ENCODE results near the gene KIAA0513.
"Not testable (repeated sequence)": the region's sequence is repeated elsewhere in the genome, so short reads cannot be mapped to it uniquely, and the experiment has no call there.

KIAA0513 gene

GRCh38 chr16:85049706-85050305 is 22.2 kb downstream of the KIAA0513 start:
- no peaks in the 10 kb centered on the region for H3K36me3 ChIP-seq (ENCODE audit: insufficient read depth, low read length)
- peaks cover 4% of the 10 kb centered on the region for H3K79me2 ChIP-seq (ENCODE audit: control insufficient read depth, insufficient read depth, low read length, unreplicated experiment)
- no peak overlapping the region for H3K4me3 ChIP-seq (ENCODE audit: low read depth, low read length)
- H3K27me3 ChIP-seq (ENCODE audit: insufficient read depth, low read length): no peaks in the 10 kb centered on the region
- peaks cover 13% of the 10 kb centered on the region for H3K4me1 ChIP-seq (ENCODE audit: control insufficient read depth, insufficient read depth, low read length, unreplicated experiment)
- H2AFZ ChIP-seq (ENCODE audit: low read length, unreplicated experiment): no peak overlapping the region
- H3K27ac ChIP-seq (ENCODE audit: low read depth, low read length): no peak overlapping the region

GRCh38 chr16:85051067-85051581 is 23.5 kb downstream of the KIAA0513 start:
- Histone ChIP-seq H3K36me3 (ENCODE audit: insufficient read depth, low read length) (no peaks in the 10 kb centered on the region), H3K4me1 (ENCODE audit: control insufficient read depth, insufficient read depth, low read length, unreplicated experiment) (peaks cover 23% of the 10 kb centered on the region), H3K4me3 (ENCODE audit: low read depth, low read length) (peak overlapping the region; percentile 35; the same call in 1 of the 2 replicates)

GRCh38 chr16:85051683-85052082 is 24.1 kb downstream of the KIAA0513 start:
- Histone ChIP-seq H3K27ac (ENCODE audit: low read depth, low read length) (no peak overlapping the region; the same call in 1 of the 2 replicates), H3K27me3 (ENCODE audit: insufficient read depth, low read length) (no peaks in the 10 kb centered on the region), H3K79me2 (ENCODE audit: control insufficient read depth, insufficient read depth, low read length, unreplicated experiment) (peaks cover 4% of the 10 kb centered on the region), H3K36me3 (ENCODE audit: insufficient read depth, low read length) (no peaks in the 10 kb centered on the region), H3K4me3 (ENCODE audit: low read depth, low read length) (no peak overlapping the region), H2AFZ (ENCODE audit: low read length, unreplicated experiment) (no peak overlapping the region), H3K4me1 (ENCODE audit: control insufficient read depth, insufficient read depth, low read length, unreplicated experiment) (peaks cover 27% of the 10 kb centered on the region)

More at GRCh38 chr16:85051067-85051581, 23.5 kb downstream of the KIAA0513 start:
- no peak overlapping the region for H2AFZ ChIP-seq (ENCODE audit: low read length, unreplicated experiment)
- peaks cover 4% of the 10 kb centered on the region for H3K79me2 ChIP-seq (ENCODE audit: control insufficient read depth, insufficient read depth, low read length, unreplicated experiment)
- H3K27me3 ChIP-seq (ENCODE audit: insufficient read depth, low read length): no peaks in the 10 kb centered on the region
- H3K27ac ChIP-seq (ENCODE audit: low read depth, low read length): peak overlapping the region; percentile 72

DNA sequence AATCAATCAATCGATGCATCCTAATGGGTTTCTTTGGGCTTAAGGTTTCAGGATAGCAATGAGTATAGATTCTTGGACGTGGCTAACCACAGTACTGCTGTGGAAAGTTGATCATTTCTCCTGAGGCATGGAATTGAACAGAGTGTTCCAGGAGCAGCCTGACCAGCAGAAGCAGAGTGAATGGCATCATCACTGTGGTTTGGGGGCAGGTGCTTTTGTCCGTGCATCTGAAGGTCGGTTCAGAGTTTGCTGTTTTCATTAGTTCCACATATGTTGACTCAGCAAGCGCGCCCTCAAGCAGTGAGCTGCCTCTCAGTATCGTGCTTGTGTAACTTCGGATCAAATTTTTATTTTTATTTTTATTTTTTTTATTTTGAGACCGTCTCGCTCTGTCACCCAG is 24.9 kb downstream of the KIAA0513 start:
- Histone ChIP-seq H3K4me3 (ENCODE audit: low read depth, low read length) (no peak overlapping the region), H3K79me2 (ENCODE audit: control insufficient read depth, insufficient read depth, low read length, unreplicated experiment) (peaks cover 4% of the 10 kb centered on the region), H2AFZ (ENCODE audit: low read length, unreplicated experiment) (no peak overlapping the region), H3K27ac (ENCODE audit: low read depth, low read length) (no peak overlapping the region), H3K36me3 (ENCODE audit: insufficient read depth, low read length) (no peaks in the 10 kb centered on the region), H3K27me3 (ENCODE audit: insufficient read depth, low read length) (no peaks in the 10 kb centered on the region), H3K4me1 (ENCODE audit: control insufficient read depth, insufficient read depth, low read length, unreplicated experiment) (peaks cover 27% of the 10 kb centered on the region)

DNA sequence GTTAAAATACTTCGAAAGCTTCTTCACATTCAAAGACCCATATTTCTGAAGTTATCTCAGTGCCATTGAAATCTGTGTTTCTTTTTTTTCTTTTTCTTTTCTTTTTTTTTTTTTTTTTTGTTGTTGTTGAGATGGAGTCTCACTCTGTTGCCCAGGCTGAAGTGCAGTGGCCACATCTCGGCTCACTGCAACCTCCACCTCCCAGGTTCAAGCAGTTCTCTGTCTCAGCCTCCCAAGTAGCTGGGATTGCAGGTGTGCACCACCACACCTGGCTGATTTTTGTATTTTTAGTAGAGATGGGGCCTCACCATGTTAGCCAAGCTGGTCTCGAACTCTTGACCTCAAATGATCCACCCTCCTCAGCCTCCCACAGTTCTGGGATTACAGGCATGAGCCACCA is 26.7 kb downstream of the KIAA0513 start:
- not testable (repeated sequence) for H3K27ac ChIP-seq (ENCODE audit: low read depth, low read length); H3K27me3 ChIP-seq (ENCODE audit: insufficient read depth, low read length); H3K36me3 ChIP-seq (ENCODE audit: insufficient read depth, low read length); H2AFZ ChIP-seq (ENCODE audit: low read length, unreplicated experiment); H3K79me2 ChIP-seq (ENCODE audit: control insufficient read depth, insufficient read depth, low read length, unreplicated experiment)
- H3K4me3 ChIP-seq (ENCODE audit: low read depth, low read length): 0 out of 2 replicates have a peak overlapping the region, but pooled peaks have one; percentile 71
- H3K4me1 ChIP-seq (ENCODE audit: control insufficient read depth, insufficient read depth, low read length, unreplicated experiment): peaks cover 27% of the 10 kb centered on the region

GRCh38 chr16:85054948-85055492 is 27.4 kb downstream of the KIAA0513 start:
- Histone ChIP-seq H3K4me3 (ENCODE audit: low read depth, low read length) (peak overlapping the region; percentile 71), H3K27ac (ENCODE audit: low read depth, low read length) (peak overlapping the region; percentile 74), H3K27me3 (ENCODE audit: insufficient read depth, low read length) (no peaks in the 10 kb centered on the region), H3K79me2 (ENCODE audit: control insufficient read depth, insufficient read depth, low read length, unreplicated experiment) (no peaks in the 10 kb centered on the region), H3K4me1 (ENCODE audit: control insufficient read depth, insufficient read depth, low read length, unreplicated experiment) (peaks cover 27% of the 10 kb centered on the region), H3K36me3 (ENCODE audit: insufficient read depth, low read length) (no peaks in the 10 kb centered on the region), H2AFZ (ENCODE audit: low read length, unreplicated experiment) (peak overlapping the region; percentile 77)

DNA sequence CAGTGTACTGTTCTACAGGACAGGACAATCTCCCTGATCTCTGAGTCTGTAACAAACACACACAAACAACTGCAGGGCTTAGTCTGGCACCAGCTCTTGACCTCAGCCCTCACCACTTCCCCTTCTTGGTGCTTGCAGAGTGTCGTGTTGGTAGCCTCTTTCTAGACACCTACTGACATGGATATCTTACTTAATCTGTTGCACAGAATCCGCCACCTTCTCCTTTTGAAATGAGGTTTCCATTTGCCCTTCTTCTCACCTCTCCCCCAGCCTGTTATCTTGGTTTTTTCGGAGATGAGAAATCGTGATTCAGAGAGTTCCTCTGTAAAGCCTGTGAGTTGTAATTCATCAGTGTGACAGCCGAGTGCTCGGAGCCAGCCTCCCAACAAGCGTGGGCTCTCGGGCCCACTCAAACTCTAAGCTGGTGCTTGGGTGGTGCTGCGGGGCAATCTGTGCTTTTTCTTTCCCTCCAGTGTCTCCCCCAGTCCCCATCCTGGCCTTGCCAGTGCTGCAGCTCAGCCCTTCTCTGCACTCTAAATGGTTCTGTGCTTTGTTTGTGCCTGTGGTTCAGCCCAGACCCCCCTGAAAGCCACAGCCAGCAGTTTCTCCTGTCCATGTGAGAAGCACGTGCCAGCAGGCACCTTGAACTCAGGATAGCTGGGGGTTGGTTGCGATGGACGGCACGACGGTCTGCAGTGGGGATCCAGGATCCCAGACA is 28.1 kb downstream of the KIAA0513 start:
- peak overlapping the region; percentile 71 for H3K4me3 ChIP-seq (ENCODE audit: low read depth, low read length)
- peak overlapping the region; percentile 77 for H2AFZ ChIP-seq (ENCODE audit: low read length, unreplicated experiment)
- H3K79me2 ChIP-seq (ENCODE audit: control insufficient read depth, insufficient read depth, low read length, unreplicated experiment): no peaks in the 10 kb centered on the region
- H3K27me3 ChIP-seq (ENCODE audit: insufficient read depth, low read length): no peaks in the 10 kb centered on the region
- peaks cover 27% of the 10 kb centered on the region for H3K4me1 ChIP-seq (ENCODE audit: control insufficient read depth, insufficient read depth, low read length, unreplicated experiment)
- H3K27ac ChIP-seq (ENCODE audit: low read depth, low read length): peak overlapping the region; percentile 74
- H3K36me3 ChIP-seq (ENCODE audit: insufficient read depth, low read length): no peaks in the 10 kb centered on the region

DNA sequence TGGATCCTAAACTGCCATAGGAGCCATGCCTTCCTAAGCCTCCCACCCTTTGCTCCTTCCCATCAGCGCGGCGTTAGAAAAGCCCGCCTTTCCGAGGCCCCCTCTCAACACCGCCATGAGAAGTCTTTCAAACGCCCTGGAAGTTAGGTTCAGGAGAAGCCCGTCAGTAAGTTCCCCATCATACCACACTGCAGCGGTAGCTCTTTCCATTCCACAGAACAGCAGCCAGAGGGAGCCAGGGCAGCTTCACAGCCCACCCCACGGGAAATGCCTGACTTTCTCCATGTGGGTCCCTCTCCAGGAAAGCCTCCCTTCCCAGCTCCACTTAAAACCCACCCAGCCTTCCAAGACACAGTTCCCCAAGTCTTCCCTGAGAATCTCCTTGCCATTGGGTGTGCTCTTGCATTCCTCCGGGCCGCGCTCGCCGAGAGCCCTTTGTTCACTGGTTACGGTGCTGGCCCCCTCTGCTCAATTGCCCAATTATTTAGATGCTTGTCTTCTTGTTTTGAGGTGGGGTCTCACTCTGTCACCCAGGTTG is 28.7 kb downstream of the KIAA0513 start:
- peak overlapping the region; percentile 71 for H3K4me3 ChIP-seq (ENCODE audit: low read depth, low read length)
- H3K4me1 ChIP-seq (ENCODE audit: control insufficient read depth, insufficient read depth, low read length, unreplicated experiment): peaks cover 20% of the 10 kb centered on the region
- no peaks in the 10 kb centered on the region for H3K79me2 ChIP-seq (ENCODE audit: control insufficient read depth, insufficient read depth, low read length, unreplicated experiment)
- peak overlapping the region; percentile 77 for H2AFZ ChIP-seq (ENCODE audit: low read length, unreplicated experiment)
- no peaks in the 10 kb centered on the region for H3K36me3 ChIP-seq (ENCODE audit: insufficient read depth, low read length)
- no peaks in the 10 kb centered on the region for H3K27me3 ChIP-seq (ENCODE audit: insufficient read depth, low read length)
- H3K27ac ChIP-seq (ENCODE audit: low read depth, low read length): peak overlapping the region; percentile 74; the same call in 1 of the 2 replicates

DNA sequence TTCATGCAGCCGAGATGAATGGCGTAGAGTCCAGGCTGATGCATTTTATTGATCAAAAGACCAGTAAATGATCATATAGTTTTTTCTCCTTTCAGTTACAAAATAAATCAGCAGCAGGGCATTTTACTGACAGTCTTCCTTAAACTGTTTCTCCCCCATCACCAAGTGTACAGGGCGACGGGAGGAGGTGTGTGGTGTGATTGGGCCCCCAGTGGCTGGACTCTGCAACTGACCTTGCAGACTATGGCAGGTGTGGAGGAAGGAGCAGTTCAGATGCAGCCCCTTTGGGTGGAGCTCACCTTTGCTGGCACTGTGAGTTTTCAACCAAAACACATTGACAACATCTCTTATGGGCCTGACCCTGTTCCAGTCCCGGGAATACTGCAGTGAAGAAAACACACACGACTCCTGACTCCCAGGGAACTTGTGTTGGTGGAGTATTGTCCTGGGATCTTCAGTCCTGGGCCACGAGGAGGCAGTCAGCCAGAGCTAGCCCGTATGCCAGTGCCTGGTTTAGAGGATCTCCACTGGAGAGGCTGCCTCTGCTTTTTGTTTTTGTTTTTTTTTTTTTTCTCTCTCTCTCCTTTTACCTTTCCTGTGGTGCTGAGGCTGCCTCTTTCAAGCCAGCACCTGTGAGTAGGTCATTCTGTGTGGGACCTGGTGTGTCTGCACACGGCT is 29.8 kb downstream of the KIAA0513 start:
- H3K79me2 ChIP-seq (ENCODE audit: control insufficient read depth, insufficient read depth, low read length, unreplicated experiment): no peaks in the 10 kb centered on the region
- no peak overlapping the region for H3K27ac ChIP-seq (ENCODE audit: low read depth, low read length)
- no peaks in the 10 kb centered on the region for H3K27me3 ChIP-seq (ENCODE audit: insufficient read depth, low read length)
- no peaks in the 10 kb centered on the region for H3K36me3 ChIP-seq (ENCODE audit: insufficient read depth, low read length)
- H3K4me1 ChIP-seq (ENCODE audit: control insufficient read depth, insufficient read depth, low read length, unreplicated experiment): peaks cover 17% of the 10 kb centered on the region
- H2AFZ ChIP-seq (ENCODE audit: low read length, unreplicated experiment): no peak overlapping the region
- H3K4me3 ChIP-seq (ENCODE audit: low read depth, low read length): no peak overlapping the region

- Histone ChIP-seq H3K36me3 (ENCODE audit: insufficient read depth, low read length) (no peaks in the 10 kb centered on the region), H3K27ac (ENCODE audit: low read depth, low read length) (no peak overlapping the region), H3K4me1 (ENCODE audit: control insufficient read depth, insufficient read depth, low read length, unreplicated experiment) (peaks cover 17% of the 10 kb centered on the region), H3K27me3 (ENCODE audit: insufficient read depth, low read length) (no peaks in the 10 kb centered on the region), H3K79me2 (ENCODE audit: control insufficient read depth, insufficient read depth, low read length, unreplicated experiment) (no peaks in the 10 kb centered on the region), H3K4me3 (ENCODE audit: low read depth, low read length) (no peak overlapping the region), H2AFZ (ENCODE audit: low read length, unreplicated experiment) (no peak overlapping the region)
Observed at GRCh38 chr16:85057948-85058347, 30.4 kb downstream of the KIAA0513 start.

Measured in ACC112 (cell line).